ENCODE data around the gene NIFK.
"Not testable (repeated sequence)": the region's sequence is repeated elsewhere in the genome, so short reads cannot be mapped to it uniquely, and the experiment has no call there.

Gene NIFK

GRCh38 chr2:121694398-121695170 is 42.1 kb downstream of the NIFK start:
- H3K4me3 ChIP-seq (ENCODE audit: control insufficient read depth, low read depth, low read length): no peak overlapping the region
- DNase-seq (ENCODE audit: low read depth): no peak
- no peak for TF ChIP-seq CTCF (IDR thresholded peaks at IDR 0.05; ENCODE audit: control insufficient read depth, insufficient read depth, low read depth, low read length, missing control alignments)

GRCh38 chr2:121690572-121690971 is 46.1 kb downstream of the NIFK start:
- not testable (repeated sequence) for H3K4me3 ChIP-seq (ENCODE audit: control insufficient read depth, low read depth, low read length); DNase-seq (ENCODE audit: low read depth)

GRCh38 chr2:121690095-121690494 is 46.6 kb downstream of the NIFK start:
- no peak for DNase-seq (ENCODE audit: low read depth)
- H3K4me3 ChIP-seq (ENCODE audit: control insufficient read depth, low read depth, low read length): no peak overlapping the region
- no peak for TF ChIP-seq CTCF (IDR thresholded peaks at IDR 0.05; ENCODE audit: control insufficient read depth, insufficient read depth, low read depth, low read length, missing control alignments)

GRCh38 chr2:121689356-121689755 is 47.3 kb downstream of the NIFK start:
- peak; percentile 40 for TF ChIP-seq CTCF (IDR thresholded peaks at IDR 0.05; ENCODE audit: control insufficient read depth, insufficient read depth, low read depth, low read length, missing control alignments)
- DNase-seq (ENCODE audit: low read depth): no peak
- H3K4me3 ChIP-seq (ENCODE audit: control insufficient read depth, low read depth, low read length): no peak overlapping the region

- H3K4me3 ChIP-seq (ENCODE audit: control insufficient read depth, low read depth, low read length): no peak overlapping the region
- no peak for TF ChIP-seq CTCF (IDR thresholded peaks at IDR 0.05; ENCODE audit: control insufficient read depth, insufficient read depth, low read depth, low read length, missing control alignments)
- DNase-seq (ENCODE audit: low read depth): no peak
These were observed 47.9 kb downstream of the NIFK start for GRCh38 chr2:121688820-121689219.

GRCh38 chr2:121686902-121687301 is 49.8 kb downstream of the NIFK start:
- no peak for TF ChIP-seq CTCF (IDR thresholded peaks at IDR 0.05; ENCODE audit: control insufficient read depth, insufficient read depth, low read depth, low read length, missing control alignments)
- no peak for DNase-seq (ENCODE audit: low read depth)
- H3K4me3 ChIP-seq (ENCODE audit: control insufficient read depth, low read depth, low read length): no peak overlapping the region

GRCh38 chr2:121686218-121686617 is 50.5 kb downstream of the NIFK start:
- no peak for DNase-seq (ENCODE audit: low read depth)
- TF ChIP-seq CTCF (IDR thresholded peaks at IDR 0.05; ENCODE audit: control insufficient read depth, insufficient read depth, low read depth, low read length, missing control alignments): no peak
- H3K4me3 ChIP-seq (ENCODE audit: control insufficient read depth, low read depth, low read length): no peak overlapping the region
